ENCODE measurements around the gene POLR3E. TPM values are rescaled to one million over a fixed set of nuclear protein-coding genes. Genes with fewer than 3 reads are reported as not detected.

POLR3E gene
- total RNA-seq, 2 experiments from 2014 or later = 74.5 to 107 TPM

DNA sequence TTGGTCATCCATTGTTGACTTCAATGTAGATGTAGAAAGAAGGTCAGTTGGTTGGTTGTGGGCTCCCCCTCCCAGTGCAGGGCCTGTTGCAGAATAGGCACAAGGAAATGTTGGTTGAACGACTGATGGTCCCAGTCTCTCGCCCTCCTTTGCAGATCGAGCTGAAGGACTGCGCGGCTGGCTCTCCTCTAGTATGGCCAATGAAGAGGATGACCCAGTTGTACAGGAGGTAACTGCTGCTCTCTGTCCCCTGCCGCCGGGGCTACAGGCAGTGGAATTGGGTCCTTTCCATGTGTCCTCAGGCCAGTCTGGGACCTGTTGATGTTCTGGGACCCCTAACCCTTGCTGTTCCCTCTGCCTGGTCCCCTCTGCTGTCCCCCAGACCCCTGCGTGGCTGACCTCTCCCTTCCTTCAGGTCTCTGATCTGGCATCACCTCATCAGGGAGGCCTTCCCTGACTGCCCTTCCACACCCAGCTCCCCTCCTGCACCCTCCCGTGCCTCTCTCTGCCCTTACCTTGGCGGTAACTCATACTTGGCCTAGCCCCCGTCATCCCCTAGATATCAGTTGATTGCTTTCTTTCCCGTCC, 5.7 kb downstream of the POLR3E start:
- ChIA-PET CTCF (ENCODE audit: unreplicated experiment) (no interaction called here), POLR2A (no interaction called here)
- peaks cover 15% of the 10 kb centered on the region for H3K4me1 ChIP-seq (ENCODE audit: insufficient read depth, low read length, poor library complexity, severe bottlenecking)
- H3K4me2 ChIP-seq (ENCODE audit: low read length) = no peak overlapping the region
- no peak overlapping the region for H2AFZ ChIP-seq (ENCODE audit: low read length)
- H3K27ac ChIP-seq (ENCODE audit: low read depth, low read length, poor library complexity, severe bottlenecking) = no peak overlapping the region
- H4K20me1 ChIP-seq (ENCODE audit: insufficient read depth, low read length) = peaks cover 10% of the 10 kb centered on the region
- TF ChIP-seq EZH2phosphoT487 (IDR thresholded peaks at IDR 0.05; ENCODE audit: borderline replicate concordance, low read depth, low read length) = no peak
- TF ChIP-seq, protein P1, sequence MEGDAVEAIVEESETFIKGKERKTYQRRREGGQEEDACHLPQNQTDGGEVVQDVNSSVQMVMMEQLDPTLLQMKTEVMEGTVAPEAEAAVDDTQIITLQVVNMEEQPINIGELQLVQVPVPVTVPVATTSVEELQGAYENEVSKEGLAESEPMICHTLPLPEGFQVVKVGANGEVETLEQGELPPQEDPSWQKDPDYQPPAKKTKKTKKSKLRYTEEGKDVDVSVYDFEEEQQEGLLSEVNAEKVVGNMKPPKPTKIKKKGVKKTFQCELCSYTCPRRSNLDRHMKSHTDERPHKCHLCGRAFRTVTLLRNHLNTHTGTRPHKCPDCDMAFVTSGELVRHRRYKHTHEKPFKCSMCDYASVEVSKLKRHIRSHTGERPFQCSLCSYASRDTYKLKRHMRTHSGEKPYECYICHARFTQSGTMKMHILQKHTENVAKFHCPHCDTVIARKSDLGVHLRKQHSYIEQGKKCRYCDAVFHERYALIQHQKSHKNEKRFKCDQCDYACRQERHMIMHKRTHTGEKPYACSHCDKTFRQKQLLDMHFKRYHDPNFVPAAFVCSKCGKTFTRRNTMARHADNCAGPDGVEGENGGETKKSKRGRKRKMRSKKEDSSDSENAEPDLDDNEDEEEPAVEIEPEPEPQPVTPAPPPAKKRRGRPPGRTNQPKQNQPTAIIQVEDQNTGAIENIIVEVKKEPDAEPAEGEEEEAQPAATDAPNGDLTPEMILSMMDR (conservative IDR thresholded peaks at IDR 0.05; ENCODE audit: low read length) = no peak
- no peak for DNase-seq (ENCODE audit: low spot score)
- peaks cover 81% of the 10 kb centered on the region for H3K36me3 ChIP-seq (ENCODE audit: insufficient read depth, low read length)
- peaks cover 52% of the 10 kb centered on the region for H3K79me2 ChIP-seq (ENCODE audit: insufficient read depth, low read depth, low read length)
- no peaks in the 10 kb centered on the region for H3K9me2 ChIP-seq (ENCODE audit: insufficient read depth, low read length)
- BruUV-seq (replicated peaks) = no TSS peak
- intact Hi-C loops (cut with micrococcal nuclease; ENCODE audit: unreplicated experiment) = no loop called here
- H3K4me3 ChIP-seq (ENCODE audit: low read depth, low read length, poor library complexity, severe bottlenecking) = no peak overlapping the region
- H3K9me3 ChIP-seq (ENCODE audit: low read length) = no peaks in the 10 kb centered on the region

DNA sequence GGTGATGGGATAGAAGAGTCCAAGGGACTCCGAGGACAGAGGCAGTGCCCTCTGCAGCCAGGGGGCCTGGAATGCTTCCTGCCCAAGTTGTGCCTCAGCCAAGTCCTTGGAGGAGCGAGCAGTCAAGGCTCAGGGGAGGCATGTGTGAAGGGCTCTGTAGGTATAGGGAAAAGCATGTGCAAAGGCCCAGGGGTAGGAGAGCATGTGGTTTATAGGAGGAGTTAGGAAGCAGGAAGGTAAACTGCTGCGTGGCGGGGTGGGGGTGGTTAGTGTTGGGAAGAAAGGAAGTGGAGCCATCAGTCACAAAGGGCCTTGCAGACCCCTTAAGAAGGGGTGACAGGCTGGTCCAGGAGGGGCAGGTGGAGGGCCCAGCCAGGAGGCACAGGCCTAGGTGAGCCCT, 7.2 kb downstream of the POLR3E start:
- Histone ChIP-seq H3K79me2 (ENCODE audit: insufficient read depth, low read depth, low read length) (peaks cover 36% of the 10 kb centered on the region), H3K27ac (ENCODE audit: low read depth, low read length, poor library complexity, severe bottlenecking) (no peak overlapping the region), H3K4me2 (ENCODE audit: low read length) (no peak overlapping the region), H3K36me3 (ENCODE audit: insufficient read depth, low read length) (peaks cover 87% of the 10 kb centered on the region), H3K4me3 (ENCODE audit: low read depth, low read length, poor library complexity, severe bottlenecking) (no peak overlapping the region), H3K9me2 (ENCODE audit: insufficient read depth, low read length) (no peaks in the 10 kb centered on the region), H4K20me1 (ENCODE audit: insufficient read depth, low read length) (peaks cover 5% of the 10 kb centered on the region), H3K9me3 (ENCODE audit: low read length) (no peaks in the 10 kb centered on the region), H3K4me1 (ENCODE audit: insufficient read depth, low read length, poor library complexity, severe bottlenecking) (peaks cover 9% of the 10 kb centered on the region), H2AFZ (ENCODE audit: low read length) (no peak overlapping the region)
- BruUV-seq (replicated peaks) = no TSS peak
- ChIA-PET POLR2A (interaction anchor here (0.9 kb wide), 1 partner anchor 38 kb away, joined by 5 read pairs; no protein-coding TSS in a partner anchor), CTCF (ENCODE audit: unreplicated experiment) (no interaction called here)
- intact Hi-C loops (cut with micrococcal nuclease; ENCODE audit: unreplicated experiment) = no loop called here
- no peak for DNase-seq (ENCODE audit: low spot score)
- TF ChIP-seq, protein P1 (conservative IDR thresholded peaks at IDR 0.05; ENCODE audit: low read length) = no peak
- TF ChIP-seq EZH2phosphoT487 (IDR thresholded peaks at IDR 0.05; ENCODE audit: borderline replicate concordance, low read depth, low read length) = no peak

DNA sequence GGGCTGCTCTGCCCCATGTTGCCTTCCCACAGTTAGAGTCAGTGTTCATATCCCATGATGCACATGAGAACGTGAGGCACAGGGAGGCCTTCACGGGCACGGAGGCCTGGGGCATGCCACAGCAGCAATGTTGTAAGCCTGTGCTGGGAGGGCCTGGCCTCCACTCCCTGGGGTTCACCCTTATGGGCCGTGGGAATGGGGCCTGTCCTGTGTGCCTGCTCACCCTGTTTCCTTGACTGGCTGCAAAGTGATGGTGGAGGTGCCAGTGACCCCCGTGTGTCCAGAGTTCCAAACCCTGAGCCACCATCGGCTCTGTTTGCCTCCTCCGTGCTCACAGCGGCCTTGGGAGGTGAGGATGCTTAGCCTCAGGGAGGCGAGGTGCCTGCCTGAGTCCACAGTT, 9.6 kb downstream of the POLR3E start:
- Histone ChIP-seq H3K9me2 (ENCODE audit: insufficient read depth, low read length) (no peaks in the 10 kb centered on the region), H3K4me3 (ENCODE audit: low read depth, low read length, poor library complexity, severe bottlenecking) (no peak overlapping the region), H3K4me2 (ENCODE audit: low read length) (no peak overlapping the region), H2AFZ (ENCODE audit: low read length) (no peak overlapping the region), H3K9me3 (ENCODE audit: low read length) (no peaks in the 10 kb centered on the region), H3K4me1 (ENCODE audit: insufficient read depth, low read length, poor library complexity, severe bottlenecking) (no peaks in the 10 kb centered on the region), H3K36me3 (ENCODE audit: insufficient read depth, low read length) (peaks cover 96% of the 10 kb centered on the region), H3K27ac (ENCODE audit: low read depth, low read length, poor library complexity, severe bottlenecking) (no peak overlapping the region), H3K79me2 (ENCODE audit: insufficient read depth, low read depth, low read length) (peaks cover 13% of the 10 kb centered on the region; the same call in 1 of the 2 replicates), H4K20me1 (ENCODE audit: insufficient read depth, low read length) (no peaks in the 10 kb centered on the region; the same call in 1 of the 2 replicates)
- CTCF ChIA-PET (ENCODE audit: unreplicated experiment) = no interaction called here
- TF ChIP-seq EZH2phosphoT487 (IDR thresholded peaks at IDR 0.05; ENCODE audit: borderline replicate concordance, low read depth, low read length) = no peak
- TF ChIP-seq, protein P1 (conservative IDR thresholded peaks at IDR 0.05; ENCODE audit: low read length) = no peak
- intact Hi-C loops (cut with micrococcal nuclease; ENCODE audit: unreplicated experiment) = no loop called here
- no TSS peak for BruUV-seq (replicated peaks)
- no peak for DNase-seq (ENCODE audit: low spot score)
- POLR2A ChIA-PET = no interaction called here

All from OCI-LY7 (cell line).